Keratinocyte (primary cell): ENCODE results near the gene CHAC2. TPM values are rescaled to one million over a fixed set of nuclear protein-coding genes. Genes with fewer than 3 reads are reported as not detected.

Experiments used
- DNase-seq: peaks from one replicate; pipeline ENCODE4 v3.0.0-alpha.2; 2011; ENCODE audit warnings: low read depth, missing footprints, low spot score
- FAIRE-seq: peaks from 2 replicates; lab custom pipeline; 2011; peaks lifted over from hg19 to GRCh38; lab: Jason Lieb, UNC
- H2AFZ ChIP-seq: 2 replicates; pipeline ENCODE4 v1.6.0; 2012; ENCODE audit warnings: low read length, control low read depth, inconsistent platforms; ENCODE audit not compliant: control insufficient read depth
- H3K27ac ChIP-seq: 2 replicates; pipeline ENCODE4 v1.5.1; 2011; ENCODE audit warnings: low read length; ENCODE audit not compliant: control insufficient read depth, insufficient read depth
- H3K27me3 ChIP-seq: 3 replicates; pipeline ENCODE4 v1.6.0; 2011; ENCODE audit warnings: low read length; ENCODE audit not compliant: control insufficient read depth, insufficient read depth; ENCODE audit errors: extremely low read depth
- H3K36me3 ChIP-seq, 2 experiments: 2 replicates in 1 of 2; 3 replicates in 1 of 2; pipeline ENCODE4 v1.5.1; 2011; ENCODE audit warnings: low read length in 2 of 2, mild to moderate bottlenecking in 1 of 2; ENCODE audit not compliant: control insufficient read depth in 2 of 2, insufficient read depth in 2 of 2; ENCODE audit errors: extremely low read depth in 1 of 2
- H3K4me1 ChIP-seq: 3 replicates; pipeline ENCODE4 v1.5.1; 2011; ENCODE audit warnings: low read length; ENCODE audit not compliant: control insufficient read depth, insufficient read depth; ENCODE audit errors: extremely low read depth
- H3K4me2 ChIP-seq: 3 replicates; pipeline ENCODE4 v1.6.0; 2011; ENCODE audit warnings: low read depth, low read length; ENCODE audit not compliant: control insufficient read depth, insufficient read depth; ENCODE audit errors: extremely low read depth
- H3K4me3 ChIP-seq, 3 experiments: fragments of 200-600 bp in 1 of 3; sonication (generic) in 1 of 3; 2 replicates in 2 of 3; 3 replicates in 1 of 3; pipeline ENCODE4 v1.5.1; 2011 to 2016; ENCODE audit warnings: low read length in 3 of 3, mild to moderate bottlenecking in 3 of 3, control low read depth in 2 of 3, inconsistent platforms in 1 of 3, low read depth in 1 of 3, mixed read lengths in 1 of 3, mixed run types in 1 of 3, moderate library complexity in 1 of 3; ENCODE audit not compliant: control insufficient read depth in 2 of 3, insufficient read depth in 2 of 3; ENCODE audit errors: extremely low read depth in 1 of 3
- H3K79me2 ChIP-seq: 2 replicates; pipeline ENCODE4 v1.6.0; 2012; ENCODE audit warnings: low read length; ENCODE audit not compliant: control insufficient read depth, insufficient read depth
- H3K9ac ChIP-seq: 3 replicates; pipeline ENCODE4 v1.6.0; 2011; ENCODE audit warnings: low read length; ENCODE audit not compliant: control insufficient read depth, insufficient read depth; ENCODE audit errors: extremely low read depth
- H3K9me1 ChIP-seq: 3 replicates; pipeline ENCODE4 v1.6.0; 2011; ENCODE audit warnings: low read length; ENCODE audit not compliant: control insufficient read depth, insufficient read depth; ENCODE audit errors: extremely low read depth
- H3K9me3 ChIP-seq: 2 replicates; pipeline ENCODE4 v1.5.1; 2012; ENCODE audit warnings: low read depth, low read length; ENCODE audit not compliant: control insufficient read depth
- H4K20me1 ChIP-seq: 3 replicates; pipeline ENCODE4 v1.6.0; 2011; ENCODE audit warnings: low read length; ENCODE audit not compliant: control insufficient read depth, insufficient read depth; ENCODE audit errors: extremely low read depth
- EZH2 ChIP-seq: IDR thresholded peaks from one replicate; pipeline ENCODE4 v1.6.1; 2012; ENCODE audit warnings: inconsistent platforms, mild to moderate bottlenecking, low read length, moderate library complexity
- dilution Hi-C: fragments of 300-500 bp; cut with MboI; formaldehyde crosslinking; loops from one replicate; pipeline ENCODE4 v1.7.0; 2020; ENCODE audit warnings: low sequenced_read_pairs; ENCODE audit not compliant: extremely low pct_ligation_motif_present
- polyA plus RNA-seq, 5 experiments: library from polyadenylated mRNA; depleted of rRNA in 3 of 5; stranded (reverse) in 3 of 5; stranded (forward) in 1 of 5; unstranded in 1 of 5; fragments of >200 nt; gene quantifications; 1 replicate in 1 of 5; 2 replicates in 3 of 5; 3 replicates in 1 of 5; pipeline versions ENCODE4 v1.2.1 to v1.2.3, GENCODE V29; 2011 to 2012; ENCODE audit warnings: missing spikeins in 2 of 5, low read depth in 1 of 5, low replicate concordance in 1 of 5
- TF ChIP-seq, protein P1 (sequence below), 3 experiments: IDR thresholded peaks in 1 of 3; conservative IDR thresholded peaks in 1 of 3; optimal IDR thresholded peaks in 1 of 3; 2 replicates in 2 of 3; 3 replicates in 1 of 3; pipeline versions ENCODE3 to v1.5.1; 2011; ENCODE audit warnings: low read length in 3 of 3, mild to moderate bottlenecking in 3 of 3, moderate library complexity in 2 of 3, control low read depth in 1 of 3, inconsistent platforms in 1 of 3; ENCODE audit not compliant: insufficient read depth in 2 of 3; ENCODE audit errors: extremely low read depth in 1 of 3

CHAC2 gene
- polyA plus RNA-seq, 1 donor (not counting 4 experiments of a cell fraction or from before 2014, with no cell fraction given) = 10.9 TPM

- no peak for DNase-seq
- Histone ChIP-seq H3K27me3 (no peaks in the 10 kb centered on the region), H3K9ac (no peak overlapping the region), H4K20me1 (no peaks in the 10 kb centered on the region), H3K4me2 (no peak overlapping the region), H3K27ac (no peak overlapping the region), H3K9me3 (no peaks in the 10 kb centered on the region), H3K4me1 (no peaks in the 10 kb centered on the region), H2AFZ (no peak overlapping the region), H3K36me3 (no peaks in the 10 kb centered on the region), H3K79me2 (peaks cover 34% of the 10 kb centered on the region), H3K4me3 (no peak overlapping the region), H3K9me1 (no peaks in the 10 kb centered on the region)
- no peak for FAIRE-seq
- dilution Hi-C loops = no loop called here
- TF ChIP-seq EZH2 = no peak
- TF ChIP-seq, protein P1, sequence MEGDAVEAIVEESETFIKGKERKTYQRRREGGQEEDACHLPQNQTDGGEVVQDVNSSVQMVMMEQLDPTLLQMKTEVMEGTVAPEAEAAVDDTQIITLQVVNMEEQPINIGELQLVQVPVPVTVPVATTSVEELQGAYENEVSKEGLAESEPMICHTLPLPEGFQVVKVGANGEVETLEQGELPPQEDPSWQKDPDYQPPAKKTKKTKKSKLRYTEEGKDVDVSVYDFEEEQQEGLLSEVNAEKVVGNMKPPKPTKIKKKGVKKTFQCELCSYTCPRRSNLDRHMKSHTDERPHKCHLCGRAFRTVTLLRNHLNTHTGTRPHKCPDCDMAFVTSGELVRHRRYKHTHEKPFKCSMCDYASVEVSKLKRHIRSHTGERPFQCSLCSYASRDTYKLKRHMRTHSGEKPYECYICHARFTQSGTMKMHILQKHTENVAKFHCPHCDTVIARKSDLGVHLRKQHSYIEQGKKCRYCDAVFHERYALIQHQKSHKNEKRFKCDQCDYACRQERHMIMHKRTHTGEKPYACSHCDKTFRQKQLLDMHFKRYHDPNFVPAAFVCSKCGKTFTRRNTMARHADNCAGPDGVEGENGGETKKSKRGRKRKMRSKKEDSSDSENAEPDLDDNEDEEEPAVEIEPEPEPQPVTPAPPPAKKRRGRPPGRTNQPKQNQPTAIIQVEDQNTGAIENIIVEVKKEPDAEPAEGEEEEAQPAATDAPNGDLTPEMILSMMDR (optimal IDR thresholded peaks at IDR 0.05 in 1 of 3, IDR thresholded peaks at IDR 0.05 in 1 of 3, conservative IDR thresholded peaks at IDR 0.05 in 1 of 3; ENCODE audit: extremely low read depth in 1 of 3, insufficient read depth in 2 of 3, low read length in 3 of 3) = no peak
These were observed 26.2 kb downstream of the CHAC2 start for GRCh38 chr2:53793821-53794220.

DNA sequence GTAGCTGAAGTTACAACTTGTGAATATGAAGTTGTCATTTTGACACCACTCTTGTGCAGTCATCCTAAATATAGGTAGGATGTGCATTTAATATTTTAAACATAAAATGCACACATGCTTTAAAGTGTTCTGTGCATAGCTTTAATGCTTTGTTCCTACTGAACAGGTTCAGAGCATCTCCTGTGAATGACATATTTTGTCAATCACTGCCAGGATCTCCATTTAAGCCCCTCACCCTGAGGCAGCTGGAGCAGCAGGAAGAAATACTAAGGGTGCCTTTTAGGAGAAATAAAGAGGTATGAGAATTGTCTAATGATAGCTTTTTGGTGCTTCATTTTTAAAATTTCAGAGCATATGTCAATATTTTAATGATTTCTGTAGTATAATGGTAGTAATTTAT is 33.9 kb downstream of the CHAC2 start:
- no peaks in the 10 kb centered on the region for H3K9me1 ChIP-seq
- dilution Hi-C loops = no loop called here
- no peaks in the 10 kb centered on the region for H3K9me3 ChIP-seq
- H3K79me2 ChIP-seq = no peaks in the 10 kb centered on the region
- FAIRE-seq (peak; percentile 5), DNase-seq (no peak)
- no peak overlapping the region for H3K27ac ChIP-seq
- H4K20me1 ChIP-seq = no peaks in the 10 kb centered on the region
- H3K4me2 ChIP-seq = no peak overlapping the region
- H3K27me3 ChIP-seq = no peaks in the 10 kb centered on the region
- peaks cover 4 to 8% of the 10 kb centered on the region in 2 experiments for H3K36me3 ChIP-seq
- H3K4me1 ChIP-seq = no peaks in the 10 kb centered on the region
- H3K9ac ChIP-seq = no peak overlapping the region
- no peak overlapping the region for H2AFZ ChIP-seq
- no peak overlapping the region for H3K4me3 ChIP-seq
- TF ChIP-seq, protein P1 (optimal IDR thresholded peaks at IDR 0.05 in 1 of 3, IDR thresholded peaks at IDR 0.05 in 1 of 3, conservative IDR thresholded peaks at IDR 0.05 in 1 of 3; ENCODE audit: extremely low read depth in 1 of 3, insufficient read depth in 2 of 3, low read length in 3 of 3) = no peak
- no peak for TF ChIP-seq EZH2
